HG02884 (cell line): Measurements from ENCODE around the gene PDIA2.
"Not testable (repeated sequence)": the region's sequence is repeated elsewhere in the genome, so short reads cannot be mapped to it uniquely, and the experiment has no call there.

Experiments used
- ATAC-seq: cut with Tn5 transposase; IDR thresholded peaks from one replicate; pipeline ENCODE4 v1.9.1; 2021; ENCODE audit warnings: mild to moderate bottlenecking, moderate library complexity; ENCODE audit not compliant: unreplicated experiment

The PDIA2 gene

GRCh38 chr16:324451-325334 lies 41.7 kb downstream of the PDIA2 start:
- ATAC-seq, result no peak

- ATAC-seq, result no peak
Observed at GRCh38 chr16:325375-326145, 42.6 kb downstream of the PDIA2 start.

GRCh38 chr16:330741-331140 lies 47.8 kb downstream of the PDIA2 start:
- ATAC-seq, result no peak

GRCh38 chr16:331181-331814 lies 48.3 kb downstream of the PDIA2 start:
- not testable (repeated sequence) for ATAC-seq

GRCh38 chr16:333406-334094 lies 50.6 kb downstream of the PDIA2 start:
- ATAC-seq, result no peak

GRCh38 chr16:334164-334832 lies 51.3 kb downstream of the PDIA2 start:
- not testable (repeated sequence) for ATAC-seq

- not testable (repeated sequence) for ATAC-seq
Observed at GRCh38 chr16:334861-335632, 52.1 kb downstream of the PDIA2 start.

- no peak for ATAC-seq
Observed at GRCh38 chr16:336269-336668, 53.3 kb downstream of the PDIA2 start.
